Kidney (tissue), 14 donors: ENCODE results near the gene DISC1. TPM values are rescaled to one million over a fixed set of nuclear protein-coding genes. Genes with fewer than 3 reads are reported as not detected.
"Not testable (repeated sequence)": the region's sequence is repeated elsewhere in the genome, so short reads cannot be mapped to it uniquely, and the experiment has no call there.

Experiments used
- DNase-seq, 5 donors: peaks; one replicate each; pipeline ENCODE4 v3.0.0-alpha.2; 2013 to 2020
- FAIRE-seq: peaks from 2 replicates; lab custom pipeline; 2012; peaks lifted over from hg19 to GRCh38; lab: Jason Lieb, UNC
- H3K27ac ChIP-seq, 2 donors: one replicate each; pipeline ENCODE4 v1.7.0; 2013; ENCODE audit warnings: low read depth in 2 of 2, low read length in 2 of 2, inconsistent platforms in 1 of 2
- H3K27me3 ChIP-seq: one replicate; pipeline ENCODE4 v1.7.1; 2013; ENCODE audit warnings: low read length, inconsistent platforms; ENCODE audit not compliant: control insufficient read depth, insufficient read depth
- H3K36me3 ChIP-seq, 3 donors: one replicate each; pipeline versions ENCODE4 v1.7.0 to v1.7.1; 2013; ENCODE audit warnings: low read length in 3 of 3, control low read depth in 1 of 3, inconsistent platforms in 1 of 3; ENCODE audit not compliant: insufficient read depth in 3 of 3, control insufficient read depth in 2 of 3
- H3K4me1 ChIP-seq, 3 donors: one replicate each; pipeline versions ENCODE4 v1.7.0 to v1.7.1; 2013; ENCODE audit warnings: low read length in 3 of 3, inconsistent platforms in 1 of 3, low read depth in 1 of 3; ENCODE audit not compliant: control insufficient read depth in 2 of 3, insufficient read depth in 2 of 3
- H3K4me3 ChIP-seq, 3 donors: one replicate each; pipeline versions ENCODE4 v1.7.0 to v1.8.1; 2013; ENCODE audit warnings: low read length in 3 of 3, control low read depth in 1 of 3, inconsistent platforms in 1 of 3
- H3K9ac ChIP-seq, 3 donors: one replicate each; pipeline versions ENCODE4 v1.7.0 to v1.7.1; 2013; ENCODE audit warnings: low read length in 3 of 3, control low read depth in 1 of 3, inconsistent platforms in 1 of 3
- H3K9me3 ChIP-seq, 3 donors: one replicate each; pipeline versions ENCODE4 v1.7.0 to v1.7.1; 2013; ENCODE audit warnings: low read length in 3 of 3, control low read depth in 1 of 3, inconsistent platforms in 1 of 3; ENCODE audit not compliant: control insufficient read depth in 2 of 3, insufficient read depth in 1 of 3
- intact Hi-C: fragments of 100-400 bp; cut with DNase I; formaldehyde crosslinking; loops from one replicate; pipeline ENCODE4 v1.11.1; 2022
- polyA plus RNA-seq: library from polyadenylated mRNA; stranded (reverse); fragments of 350-450 nt; fragmentation: Illumina TruSeq; extraction: RNeasy Lipid Tissue Mini Kit (QIAGEN cat#74804); gene quantifications from one replicate; pipeline ENCODE4 v1.2.3, GENCODE V29; 2014; ENCODE audit warnings: low read depth, low replicate concordance; ENCODE audit not compliant: insufficient read depth
- total RNA-seq: library from RNA; stranded (reverse); fragmentation: NEBNext Ultra II Directional; extraction: Animal tissue kit (Norgen Biotek cat#: 25700); gene quantifications from one replicate; pipeline ENCODE4 v1.2.1, GENCODE V29; 2021
- TF ChIP-seq, protein P1 (sequence below): IDR thresholded peaks from 3 replicates; pipeline ENCODE4 v1.5.1; 2012; ENCODE audit warnings: mild to moderate bottlenecking, moderate library complexity, borderline replicate concordance; ENCODE audit not compliant: insufficient read depth; ENCODE audit errors: extremely low read depth
- donor health status: control.
- donor health status: control.
- donor health status: control.
- donor health status: control.
- donor health status: control.
- donor health status: DM: yes; HTN: yes; CAD: no.
- donor health status: Normal renal cell carcinoma (clear cell type).

The DISC1 gene
- total and polyA plus RNA-seq, 2 donors from 2014 or later, result 0.80 to 15.9 TPM

DNA sequence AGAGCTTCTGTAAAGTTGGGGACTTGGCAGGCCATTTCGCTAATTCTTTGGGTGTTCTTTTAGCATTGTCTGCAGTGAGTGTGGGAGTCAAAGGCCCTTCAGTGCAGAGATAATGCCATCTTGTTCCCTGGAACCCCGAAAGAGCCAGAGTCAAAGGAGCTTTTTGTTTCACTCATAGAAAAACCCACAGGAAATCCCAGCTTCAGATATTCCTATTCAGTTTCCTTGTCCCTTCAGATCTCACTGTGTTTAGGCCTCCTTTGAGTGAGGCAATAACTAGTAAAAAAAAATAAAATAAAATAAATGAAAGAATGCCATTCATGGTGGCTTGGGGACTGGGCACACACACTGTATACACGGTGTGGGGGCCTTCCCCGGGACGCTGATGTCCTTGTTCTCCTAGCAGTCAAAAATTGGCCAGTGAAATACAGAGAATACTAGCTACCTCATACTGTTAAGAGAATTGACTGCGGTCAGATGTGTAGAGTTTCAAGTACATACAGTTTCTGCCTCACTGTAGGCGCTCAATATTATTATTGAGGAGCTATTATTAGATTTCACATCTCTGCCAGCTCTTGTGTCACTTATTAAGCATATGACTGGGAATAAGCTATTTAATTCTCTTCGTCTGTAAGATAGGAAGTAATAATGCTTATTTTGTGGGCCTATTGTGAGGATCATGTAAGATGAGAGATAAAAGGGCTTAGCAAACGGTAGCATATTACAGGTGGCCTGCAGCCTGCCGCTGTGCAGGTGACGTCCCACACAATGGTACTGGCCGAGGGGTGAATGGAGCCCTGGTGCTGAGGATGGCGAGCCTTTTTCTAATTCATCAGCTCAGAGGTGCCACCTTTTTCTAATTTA is 16.7 kb downstream of the DISC1 start:
- Histone ChIP-seq H3K9ac (no peak overlapping the region), H3K4me3 (no peak overlapping the region), H3K27me3 (no peaks in the 10 kb centered on the region), H3K4me1 (no peaks in the 10 kb centered on the region), H3K9me3 (no peaks in the 10 kb centered on the region), H3K27ac (no peak overlapping the region), H3K36me3 (no peaks in the 10 kb centered on the region)
- FAIRE-seq (no peak), DNase-seq (no peak)
- TF ChIP-seq, protein P1, sequence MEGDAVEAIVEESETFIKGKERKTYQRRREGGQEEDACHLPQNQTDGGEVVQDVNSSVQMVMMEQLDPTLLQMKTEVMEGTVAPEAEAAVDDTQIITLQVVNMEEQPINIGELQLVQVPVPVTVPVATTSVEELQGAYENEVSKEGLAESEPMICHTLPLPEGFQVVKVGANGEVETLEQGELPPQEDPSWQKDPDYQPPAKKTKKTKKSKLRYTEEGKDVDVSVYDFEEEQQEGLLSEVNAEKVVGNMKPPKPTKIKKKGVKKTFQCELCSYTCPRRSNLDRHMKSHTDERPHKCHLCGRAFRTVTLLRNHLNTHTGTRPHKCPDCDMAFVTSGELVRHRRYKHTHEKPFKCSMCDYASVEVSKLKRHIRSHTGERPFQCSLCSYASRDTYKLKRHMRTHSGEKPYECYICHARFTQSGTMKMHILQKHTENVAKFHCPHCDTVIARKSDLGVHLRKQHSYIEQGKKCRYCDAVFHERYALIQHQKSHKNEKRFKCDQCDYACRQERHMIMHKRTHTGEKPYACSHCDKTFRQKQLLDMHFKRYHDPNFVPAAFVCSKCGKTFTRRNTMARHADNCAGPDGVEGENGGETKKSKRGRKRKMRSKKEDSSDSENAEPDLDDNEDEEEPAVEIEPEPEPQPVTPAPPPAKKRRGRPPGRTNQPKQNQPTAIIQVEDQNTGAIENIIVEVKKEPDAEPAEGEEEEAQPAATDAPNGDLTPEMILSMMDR, result no peak
- intact Hi-C loops, result no loop called here

DNA sequence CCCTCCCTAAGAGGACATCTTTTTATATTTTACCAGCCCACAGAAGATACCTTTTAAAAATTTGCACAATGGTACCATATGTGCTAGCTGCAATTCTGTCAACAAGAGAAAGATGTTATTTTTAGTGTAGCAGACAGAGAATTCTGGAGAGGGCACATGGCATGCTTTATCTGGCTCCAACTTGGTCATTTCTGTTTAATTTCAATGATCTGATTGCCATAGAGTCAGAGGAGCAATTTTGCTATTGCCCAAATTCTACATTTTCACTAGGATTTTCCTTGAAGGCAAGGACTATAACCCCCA is 17.3 kb downstream of the DISC1 start:
- Histone ChIP-seq H3K9me3 (no peaks in the 10 kb centered on the region), H3K9ac (no peak overlapping the region), H3K27me3 (no peaks in the 10 kb centered on the region), H3K36me3 (no peaks in the 10 kb centered on the region), H3K27ac (no peak overlapping the region), H3K4me1 (no peaks in the 10 kb centered on the region), H3K4me3 (no peak overlapping the region)
- DNase-seq, result no peak
- no peak for FAIRE-seq
- TF ChIP-seq, protein P1, result no peak
- intact Hi-C loops, result no loop called here

DNA sequence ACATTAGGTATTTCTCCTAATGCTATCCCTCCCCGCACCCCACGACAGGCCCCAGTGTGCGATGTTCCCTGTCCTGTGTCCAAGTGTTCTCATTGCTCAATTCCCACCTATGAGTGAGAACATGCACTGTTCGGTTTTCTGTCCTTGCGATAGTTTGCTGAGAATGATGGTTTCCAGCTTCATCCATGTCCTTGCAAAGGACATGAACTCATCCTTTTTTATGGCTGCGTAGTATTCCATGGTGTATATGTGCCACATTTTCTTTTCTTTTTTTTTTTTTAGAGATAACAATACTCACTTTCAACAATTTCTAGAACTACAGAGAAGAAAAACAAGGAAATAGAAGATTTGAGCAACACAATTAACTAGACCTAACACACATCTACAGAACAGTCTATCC is 19.0 kb downstream of the DISC1 start:
- H3K4me3 ChIP-seq, H3K36me3 ChIP-seq, H3K9me3 ChIP-seq, H3K27ac ChIP-seq, DNase-seq, FAIRE-seq, intact Hi-C loops, H3K4me1 ChIP-seq, H3K27me3 ChIP-seq, H3K9ac ChIP-seq: not testable (repeated sequence)

DNA sequence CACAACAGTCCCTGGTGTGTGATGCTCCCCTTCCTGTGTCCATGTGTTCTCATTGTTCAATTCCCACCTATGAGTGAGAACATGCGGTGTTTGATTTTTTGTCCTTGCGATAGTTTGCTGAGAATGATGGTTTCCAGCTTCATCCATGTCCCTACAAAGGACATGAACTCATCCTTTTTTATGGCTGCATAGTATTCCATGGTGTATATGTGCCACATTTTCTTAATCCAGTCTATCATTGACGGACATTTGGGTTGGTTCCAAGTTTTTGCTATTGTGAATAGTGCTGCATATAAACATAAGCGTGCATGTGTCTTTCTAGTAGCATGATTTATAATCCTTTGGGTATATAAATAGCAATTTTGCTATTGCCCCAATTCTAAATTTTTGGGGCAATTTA is 19.6 kb downstream of the DISC1 start:
- H3K27ac ChIP-seq, H3K27me3 ChIP-seq, H3K4me3 ChIP-seq, H3K4me1 ChIP-seq, DNase-seq, H3K9ac ChIP-seq, intact Hi-C loops, FAIRE-seq, H3K9me3 ChIP-seq, H3K36me3 ChIP-seq: not testable (repeated sequence)

DNA sequence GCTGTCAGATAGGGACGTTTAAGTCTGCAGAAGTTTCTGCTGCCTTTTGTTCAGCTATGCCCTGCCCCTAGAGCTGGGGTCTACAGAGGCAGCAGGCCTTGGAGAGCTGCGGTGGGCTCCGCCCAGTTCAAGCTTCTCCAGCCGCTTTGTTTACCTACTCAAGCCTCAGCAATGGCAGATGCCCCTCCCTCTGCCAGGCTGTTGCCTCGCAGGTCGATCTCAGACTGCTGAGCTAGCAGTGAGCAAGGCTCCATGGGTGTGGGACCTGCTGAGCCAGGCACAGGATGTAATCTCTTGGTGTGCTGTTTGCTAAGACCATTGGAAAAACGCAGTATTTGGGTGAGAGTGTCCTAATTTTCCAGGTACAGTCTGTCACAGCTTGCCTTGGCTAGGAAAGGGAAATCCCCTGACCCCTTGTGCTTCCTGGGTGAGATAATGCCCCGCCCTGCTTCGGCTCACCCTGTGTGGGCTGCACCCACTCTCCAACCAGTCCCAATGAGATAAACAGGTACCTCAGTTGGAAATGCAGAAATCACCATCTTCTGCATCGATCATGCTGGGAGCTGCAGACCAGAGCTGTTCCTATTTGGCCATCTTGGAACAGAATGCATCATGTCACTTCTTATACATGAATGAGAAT is 25.2 kb downstream of the DISC1 start:
- H3K36me3 ChIP-seq, H3K9me3 ChIP-seq, H3K27me3 ChIP-seq, DNase-seq, H3K27ac ChIP-seq, intact Hi-C loops, H3K9ac ChIP-seq, FAIRE-seq, H3K4me3 ChIP-seq, H3K4me1 ChIP-seq: not testable (repeated sequence)
